C4-2B (cell line): ENCODE data around the gene CAPZA2.

Source experiments
- ZFX ChIP-seq: fragments of 450-650 bp; IDR thresholded peaks from 2 replicates; pipeline ENCODE4 v1.6.1; 2017
- TF ChIP-seq, protein P1 (sequence below): fragments of 450-650 bp; conservative IDR thresholded peaks from 2 replicates; pipeline ENCODE4 v1.5.1; 2017; ENCODE audit warnings: mild to moderate bottlenecking

DNA sequence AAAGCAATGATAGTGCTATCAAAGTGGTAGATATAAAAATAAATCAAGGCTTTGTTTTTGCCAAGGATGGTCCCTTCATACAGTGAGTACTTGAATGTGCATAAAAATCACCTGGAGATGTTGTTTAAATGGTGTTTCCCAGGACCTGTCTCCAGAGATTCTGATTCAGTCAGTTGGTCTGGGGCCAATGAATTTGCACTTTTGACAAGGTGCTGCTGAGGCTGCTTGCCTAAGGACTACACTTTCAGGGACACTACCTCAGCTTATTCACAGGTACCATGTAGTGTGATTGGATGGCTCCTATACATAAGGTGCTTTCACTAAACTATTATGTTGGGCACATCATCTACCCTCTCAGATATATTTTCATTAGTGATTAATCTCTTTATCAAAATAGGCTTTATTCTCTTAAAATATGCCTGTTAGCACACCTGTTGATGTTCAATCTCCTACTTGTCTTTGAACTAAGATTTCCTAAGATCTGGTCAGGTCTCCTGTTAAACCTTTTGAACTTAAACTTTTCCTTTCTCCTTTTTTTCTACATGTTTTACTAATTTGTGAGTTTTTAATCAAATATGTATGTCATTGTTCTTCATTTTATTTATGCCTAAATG is 24.3 kb downstream of the CAPZA2 start:
- TF ChIP-seq, protein P1, sequence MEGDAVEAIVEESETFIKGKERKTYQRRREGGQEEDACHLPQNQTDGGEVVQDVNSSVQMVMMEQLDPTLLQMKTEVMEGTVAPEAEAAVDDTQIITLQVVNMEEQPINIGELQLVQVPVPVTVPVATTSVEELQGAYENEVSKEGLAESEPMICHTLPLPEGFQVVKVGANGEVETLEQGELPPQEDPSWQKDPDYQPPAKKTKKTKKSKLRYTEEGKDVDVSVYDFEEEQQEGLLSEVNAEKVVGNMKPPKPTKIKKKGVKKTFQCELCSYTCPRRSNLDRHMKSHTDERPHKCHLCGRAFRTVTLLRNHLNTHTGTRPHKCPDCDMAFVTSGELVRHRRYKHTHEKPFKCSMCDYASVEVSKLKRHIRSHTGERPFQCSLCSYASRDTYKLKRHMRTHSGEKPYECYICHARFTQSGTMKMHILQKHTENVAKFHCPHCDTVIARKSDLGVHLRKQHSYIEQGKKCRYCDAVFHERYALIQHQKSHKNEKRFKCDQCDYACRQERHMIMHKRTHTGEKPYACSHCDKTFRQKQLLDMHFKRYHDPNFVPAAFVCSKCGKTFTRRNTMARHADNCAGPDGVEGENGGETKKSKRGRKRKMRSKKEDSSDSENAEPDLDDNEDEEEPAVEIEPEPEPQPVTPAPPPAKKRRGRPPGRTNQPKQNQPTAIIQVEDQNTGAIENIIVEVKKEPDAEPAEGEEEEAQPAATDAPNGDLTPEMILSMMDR: no peak
- no peak for TF ChIP-seq ZFX
